HG03378 (cell line): Measurements from ENCODE around the gene EPB41L5.
A peak's percentile ranks its signal among the peaks of the same experiment; 100 is the strongest.
"Not testable (repeated sequence)": the region's sequence is repeated elsewhere in the genome, so short reads cannot be mapped to it uniquely, and the experiment has no call there.

Experiments
- ATAC-seq: cut with Tn5 transposase; IDR thresholded peaks from one replicate; pipeline ENCODE4 v1.9.1; 2021; ENCODE audit warnings: mild to moderate bottlenecking, moderate library complexity; ENCODE audit not compliant: unreplicated experiment

EPB41L5 gene

DNA sequence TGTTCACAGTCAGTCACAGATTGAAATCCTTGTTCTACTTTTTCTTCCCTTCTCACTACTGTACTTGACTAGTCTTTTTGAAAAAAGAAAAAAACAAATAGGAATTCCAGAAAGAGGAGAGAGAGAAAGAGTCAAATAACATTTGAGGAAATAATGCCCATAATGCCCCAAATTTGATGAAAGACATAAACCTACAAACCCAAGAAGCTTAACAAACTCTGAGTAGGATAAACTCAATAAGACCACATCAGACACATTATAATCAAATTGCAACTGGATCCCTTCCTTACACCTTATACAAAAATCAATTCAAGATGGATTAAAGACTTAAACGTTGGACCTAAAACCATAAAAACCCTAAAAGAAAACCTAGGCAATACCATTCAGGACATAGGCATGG lies 179.4 kb downstream of the EPB41L5 start:
- no peak for ATAC-seq

DNA sequence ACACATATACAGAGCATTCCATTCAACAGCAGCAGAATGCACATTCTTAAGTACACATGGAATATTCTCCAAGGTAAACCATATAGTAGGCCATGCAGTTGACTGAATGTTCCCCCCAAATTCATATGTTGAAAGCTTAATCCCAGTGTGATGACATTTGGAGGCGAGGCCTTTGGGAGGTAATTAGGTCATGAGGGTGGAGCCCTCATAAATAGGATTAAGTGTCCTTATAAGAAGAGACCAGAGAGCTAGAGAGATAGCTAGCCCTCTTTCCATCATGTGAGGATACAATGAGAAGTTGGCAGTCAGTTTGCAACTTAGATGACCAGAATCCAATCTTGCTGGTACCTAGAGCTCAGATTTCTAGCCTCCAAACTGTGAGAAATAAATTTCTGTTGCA lies 182.7 kb downstream of the EPB41L5 start:
- ATAC-seq = no peak

DNA sequence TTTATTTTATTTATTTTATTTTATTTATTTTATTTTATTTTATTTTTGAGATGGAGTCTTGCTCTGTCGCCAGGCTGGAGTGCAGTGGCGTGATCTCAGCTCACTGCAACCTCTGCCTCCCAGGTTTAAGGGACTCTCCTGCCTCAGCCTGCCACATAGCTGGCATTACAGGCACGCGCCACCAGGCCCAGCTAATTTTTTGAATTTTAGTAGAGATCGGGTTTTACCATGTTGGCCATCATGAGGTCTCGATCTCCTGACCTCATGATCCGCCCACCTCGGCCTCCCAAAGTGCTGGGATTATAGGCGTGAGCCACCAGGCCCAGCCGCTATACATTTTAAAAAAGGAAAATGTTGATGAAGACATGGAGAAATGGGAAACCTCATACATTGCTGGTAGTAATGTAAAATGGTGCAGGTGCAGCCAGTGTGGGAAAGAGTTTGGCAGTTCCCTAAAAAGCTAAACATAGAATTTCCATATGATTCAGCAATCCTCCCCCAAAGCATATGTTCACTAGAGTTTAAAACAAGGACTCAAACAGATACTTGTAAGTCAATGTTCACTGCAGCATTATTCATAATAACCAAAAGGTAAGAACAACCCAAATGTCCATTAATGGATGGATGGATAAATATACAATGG lies 187.1 kb downstream of the EPB41L5 start:
- not testable (repeated sequence) for ATAC-seq

GRCh38 chr2:120203251-120204021 lies 190.6 kb downstream of the EPB41L5 start:
- ATAC-seq = no peak

- ATAC-seq = no peak
These were observed 191.1 kb downstream of the EPB41L5 start for GRCh38 chr2:120204022-120204405.

GRCh38 chr2:120204417-120204816 lies 191.5 kb downstream of the EPB41L5 start:
- no peak for ATAC-seq

DNA sequence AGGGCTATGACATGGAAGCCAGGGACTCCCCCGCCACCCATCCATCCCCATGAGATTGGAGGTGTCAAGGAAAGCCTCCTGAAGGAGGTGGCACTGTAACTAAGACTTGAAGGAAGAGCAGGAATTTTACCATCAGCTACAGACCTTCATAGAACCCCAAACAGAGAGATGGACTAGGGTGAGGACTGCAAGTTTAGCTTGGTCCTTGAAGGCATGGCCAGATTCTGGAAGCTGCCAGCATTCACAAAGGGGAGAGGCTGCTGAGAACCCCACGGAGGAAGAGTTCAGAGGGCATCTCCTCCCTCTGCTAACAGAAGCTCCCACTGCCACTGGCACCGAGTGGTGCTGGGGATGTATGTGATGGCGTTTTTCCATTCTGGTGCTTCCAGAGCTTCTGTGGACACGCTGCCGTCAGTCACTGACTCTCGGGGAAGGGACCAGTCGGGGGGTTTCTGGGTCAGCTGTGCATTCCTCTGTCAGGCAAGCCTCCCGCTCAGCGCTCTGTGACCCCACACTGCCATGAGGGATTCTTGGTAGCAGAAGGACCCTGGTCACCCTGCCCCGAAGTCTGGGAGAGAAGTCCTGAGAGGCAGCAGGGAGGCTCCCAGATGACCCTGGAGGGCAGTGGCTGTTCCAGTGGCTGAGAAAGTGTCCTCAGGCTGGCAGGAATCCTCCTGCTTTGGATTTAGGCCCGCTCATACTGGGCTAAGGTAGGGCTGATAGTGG lies 192.2 kb downstream of the EPB41L5 start:
- no peak for ATAC-seq

DNA sequence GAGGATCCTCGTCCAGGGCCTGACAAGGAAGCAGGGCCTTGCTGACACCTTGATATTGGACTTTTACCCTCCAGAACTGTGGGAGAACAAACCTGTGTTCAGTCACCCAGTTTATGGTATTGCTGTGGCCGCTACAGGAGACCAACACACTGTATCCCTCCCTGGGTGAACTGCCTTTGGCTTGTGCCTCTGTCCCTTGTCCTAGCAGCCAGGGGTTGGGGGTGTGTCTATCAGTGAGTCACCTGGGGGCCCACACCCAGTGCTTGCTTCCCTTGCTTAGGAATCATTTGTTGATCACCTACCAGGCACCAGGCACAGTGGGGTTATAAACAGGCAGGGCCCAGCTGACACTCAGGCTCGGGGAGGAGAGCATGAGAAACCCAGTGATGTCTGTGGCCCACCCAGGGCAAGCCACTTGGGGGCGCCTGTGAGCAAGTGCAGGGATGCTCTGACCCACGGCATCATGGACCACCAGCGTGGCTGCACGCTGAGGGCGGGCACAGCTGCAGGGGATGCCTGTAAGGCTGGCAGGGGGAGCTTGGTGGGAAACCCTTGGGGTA lies 193.2 kb downstream of the EPB41L5 start:
- no peak for ATAC-seq

- ATAC-seq = no peak
These were observed 195.8 kb downstream of the EPB41L5 start for GRCh38 chr2:120208381-120209353.

DNA sequence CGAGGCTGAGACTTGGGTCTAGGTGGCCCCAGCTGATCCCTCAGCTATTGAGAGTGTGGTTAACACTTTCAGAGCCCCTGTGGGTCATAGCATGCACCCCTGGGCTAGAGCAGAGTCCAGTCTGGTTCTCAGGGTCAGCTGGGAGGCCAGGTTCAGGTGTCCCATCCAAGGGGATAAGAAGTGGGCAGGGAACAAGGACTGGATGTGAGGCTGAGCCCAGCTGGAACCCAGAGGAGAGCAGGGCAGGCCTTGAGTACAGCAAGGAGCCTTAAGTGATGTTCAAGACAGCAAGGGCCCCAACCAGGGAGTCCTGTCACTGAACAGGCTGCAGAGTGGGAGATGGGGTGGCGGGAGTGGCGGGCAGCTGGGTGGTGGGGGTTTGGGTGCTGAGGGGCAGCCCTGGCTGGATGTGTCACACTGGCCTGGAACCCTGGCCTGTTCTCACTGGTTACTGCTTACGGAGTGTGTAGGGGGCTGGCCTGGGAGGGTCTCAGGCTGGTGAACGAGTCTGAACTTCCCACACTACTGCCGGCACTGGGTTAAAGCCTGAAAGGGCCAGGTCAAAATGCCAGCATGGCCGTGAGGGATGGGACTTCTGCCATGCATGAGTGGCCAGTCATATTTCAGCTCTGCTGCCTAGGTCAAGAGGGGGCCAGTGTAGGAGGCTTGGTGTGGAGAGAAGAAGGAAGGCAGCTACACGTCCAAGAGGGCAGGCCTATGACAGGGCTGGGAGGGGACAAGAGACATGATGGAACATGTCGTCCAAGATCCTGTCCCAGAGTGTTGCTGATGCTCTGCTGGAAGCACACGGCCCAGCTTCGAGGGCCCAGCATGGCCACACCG lies 196.8 kb downstream of the EPB41L5 start:
- no peak for ATAC-seq

DNA sequence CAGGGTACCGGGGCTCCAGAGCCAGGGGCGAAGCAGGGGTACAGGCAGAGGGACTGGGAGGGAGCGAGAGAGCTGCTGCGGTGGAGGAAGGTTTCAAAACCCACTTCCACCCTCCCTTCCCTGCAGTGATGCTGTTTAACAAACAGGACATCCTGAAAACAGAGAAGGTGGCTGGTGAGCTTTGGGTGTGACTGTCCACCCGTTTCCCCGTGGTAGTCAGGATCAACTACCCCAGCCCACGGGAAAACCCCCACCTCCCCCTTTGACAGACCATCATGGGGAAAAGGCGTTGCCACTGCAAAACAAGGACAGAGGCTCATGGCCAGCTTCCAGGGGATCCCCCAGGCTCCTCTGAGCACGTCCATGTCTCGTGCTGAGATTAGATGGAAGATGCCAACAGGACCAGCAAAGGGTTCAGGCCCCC lies 197.4 kb downstream of the EPB41L5 start:
- no peak for ATAC-seq

DNA sequence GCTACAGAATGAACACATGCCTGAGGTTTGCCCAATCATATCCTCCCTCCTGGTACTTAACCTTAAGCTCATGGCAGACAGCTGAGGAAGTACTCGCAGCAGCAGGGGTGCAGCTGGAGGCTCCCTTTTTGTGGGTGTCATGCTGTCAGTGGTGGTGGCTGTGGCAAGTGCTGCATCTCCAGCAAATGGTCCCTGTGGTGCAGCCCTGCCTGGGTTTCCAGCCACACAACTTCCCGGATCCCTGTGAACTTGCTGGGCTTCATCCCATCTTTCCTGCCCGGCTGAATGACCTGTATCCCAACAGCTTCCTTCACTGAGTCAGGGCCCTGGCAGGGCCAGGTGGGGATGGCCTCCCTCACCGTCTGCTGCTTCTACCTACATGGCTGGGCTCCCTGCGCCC lies 205.3 kb downstream of the EPB41L5 start:
- no peak for ATAC-seq

DNA sequence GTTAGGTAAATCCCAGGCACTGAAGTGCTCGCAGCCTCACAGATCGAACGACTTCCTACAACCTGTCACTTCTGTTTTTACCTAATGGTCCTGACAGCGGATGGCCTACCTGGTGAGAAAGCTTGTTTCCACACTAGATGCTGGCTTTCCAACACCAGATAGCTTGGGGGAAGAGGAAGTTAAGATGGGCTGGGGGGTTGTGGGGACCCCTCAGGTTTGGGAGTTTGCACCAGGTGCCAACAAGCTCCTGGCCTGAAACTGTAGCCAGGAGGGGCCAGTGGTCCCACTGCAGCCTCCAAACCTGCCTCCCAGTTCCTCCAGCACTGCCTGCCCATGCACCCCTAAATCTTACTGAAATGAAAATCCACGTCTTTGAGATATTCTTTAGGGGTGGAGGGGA lies 206.4 kb downstream of the EPB41L5 start:
- ATAC-seq = no peak

DNA sequence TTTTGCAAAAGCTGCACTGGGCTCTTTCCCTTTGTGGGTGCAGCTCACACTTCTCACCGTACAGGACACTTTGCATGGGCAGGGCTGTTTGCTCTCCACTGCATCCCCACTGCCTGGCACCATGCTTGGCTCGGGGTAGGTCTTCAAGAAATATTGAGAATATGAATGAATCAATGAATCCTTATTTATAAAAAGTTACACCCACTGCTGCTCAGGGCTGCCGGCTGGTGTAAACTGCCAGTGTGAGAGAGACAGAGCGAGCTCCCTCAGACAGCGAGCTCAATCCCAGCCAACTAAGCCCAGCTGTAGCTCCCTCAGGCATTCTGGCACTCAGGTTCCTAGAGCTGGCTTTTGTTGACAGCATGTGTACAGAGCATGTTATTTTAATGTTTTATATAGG lies 206.9 kb downstream of the EPB41L5 start:
- no peak for ATAC-seq

DNA sequence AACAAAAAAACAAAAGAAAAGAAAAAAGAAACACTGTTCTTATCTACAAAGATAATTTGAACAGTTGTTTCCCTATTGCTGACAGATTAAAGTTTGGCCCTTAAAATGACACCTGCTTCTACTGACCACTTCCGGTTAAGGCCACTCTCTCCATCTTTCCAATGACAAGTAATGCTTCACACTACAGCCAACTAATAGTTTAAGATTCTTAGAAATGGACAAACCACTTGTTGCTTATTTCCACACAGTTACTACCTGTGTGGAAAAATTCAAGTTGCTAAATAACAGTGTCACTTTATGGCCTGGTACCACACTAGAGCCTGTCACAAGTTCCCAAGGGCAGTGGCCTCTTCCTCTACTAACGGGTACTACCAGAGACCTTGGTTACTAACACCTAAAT lies 207.9 kb downstream of the EPB41L5 start:
- ATAC-seq = no peak

- ATAC-seq = no peak
These were observed 208.7 kb downstream of the EPB41L5 start for GRCh38 chr2:120221616-120222015.

GRCh38 chr2:120222186-120223033 lies 209.5 kb downstream of the EPB41L5 start:
- no peak for ATAC-seq

DNA sequence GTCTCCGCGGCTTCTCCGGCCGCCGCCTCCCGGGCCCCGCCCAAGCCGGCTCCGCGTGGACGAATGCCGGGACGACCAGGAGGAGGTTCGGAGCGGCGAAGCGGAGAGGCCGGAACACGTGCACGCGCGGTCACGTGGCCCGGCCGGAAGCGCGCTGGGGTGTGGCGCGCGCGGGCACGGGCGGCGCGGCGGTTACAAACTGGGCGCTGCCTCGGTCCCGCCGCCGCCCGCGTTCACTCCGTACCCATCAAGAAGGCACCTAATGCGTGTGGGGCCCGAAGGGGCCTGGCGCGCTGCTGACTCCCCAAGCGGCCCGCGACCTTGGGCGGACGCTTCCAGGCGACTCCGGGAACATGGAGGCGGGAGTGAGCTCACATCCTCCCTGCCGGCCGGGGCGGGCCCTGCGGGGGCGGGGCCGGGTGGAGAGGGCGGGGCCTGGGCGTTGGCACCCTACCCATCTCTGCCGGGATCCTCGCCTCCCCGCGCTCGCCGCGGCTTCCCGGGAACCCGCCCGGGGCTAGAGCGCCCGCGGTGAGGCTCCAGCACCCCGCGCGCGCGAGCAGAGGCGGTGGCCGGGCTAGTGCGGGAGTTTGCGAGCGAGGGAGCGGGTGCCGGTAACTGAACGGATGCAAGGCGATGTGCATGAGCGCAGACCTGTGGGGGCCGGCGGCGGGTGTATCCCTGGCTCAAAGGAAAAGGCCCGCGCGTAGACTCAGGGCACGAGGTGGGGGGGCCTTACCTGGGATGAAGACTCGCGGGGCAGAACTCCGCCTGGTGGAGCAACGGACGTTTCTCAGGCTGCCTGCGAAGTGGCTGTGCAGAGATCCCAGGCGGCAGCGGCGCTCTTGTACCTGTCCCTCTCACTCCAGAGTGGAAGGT lies 210.4 kb downstream of the EPB41L5 start, which contains the start of gene TMEM185B:
Gene TMEM185B, minus strand, starts transcription at position 367 of the 879 bp plus-strand sequence. CDS start 424 bp downstream, outside the sequence.
- peak; percentile 73 for ATAC-seq
